Keratinocyte (primary cell): Measurements from ENCODE around the gene RABGAP1. TPM values are rescaled to one million over a fixed set of nuclear protein-coding genes. Genes with fewer than 3 reads are reported as not detected.

Source experiments
- DNase-seq: peaks from one replicate; pipeline ENCODE4 v3.0.0-alpha.2; 2011; ENCODE audit warnings: low read depth, missing footprints, low spot score
- FAIRE-seq: peaks from 2 replicates; lab custom pipeline; 2011; peaks lifted over from hg19 to GRCh38; lab: Jason Lieb, UNC
- H2AFZ ChIP-seq: 2 replicates; pipeline ENCODE4 v1.6.0; 2012; ENCODE audit warnings: low read length, control low read depth, inconsistent platforms; ENCODE audit not compliant: control insufficient read depth
- H3K27ac ChIP-seq: 2 replicates; pipeline ENCODE4 v1.5.1; 2011; ENCODE audit warnings: low read length; ENCODE audit not compliant: control insufficient read depth, insufficient read depth
- H3K27me3 ChIP-seq: 3 replicates; pipeline ENCODE4 v1.6.0; 2011; ENCODE audit warnings: low read length; ENCODE audit not compliant: control insufficient read depth, insufficient read depth; ENCODE audit errors: extremely low read depth
- H3K36me3 ChIP-seq, 2 experiments: 2 replicates in 1 of 2; 3 replicates in 1 of 2; pipeline ENCODE4 v1.5.1; 2011; ENCODE audit warnings: low read length in 2 of 2, mild to moderate bottlenecking in 1 of 2; ENCODE audit not compliant: control insufficient read depth in 2 of 2, insufficient read depth in 2 of 2; ENCODE audit errors: extremely low read depth in 1 of 2
- H3K4me1 ChIP-seq: 3 replicates; pipeline ENCODE4 v1.5.1; 2011; ENCODE audit warnings: low read length; ENCODE audit not compliant: control insufficient read depth, insufficient read depth; ENCODE audit errors: extremely low read depth
- H3K4me2 ChIP-seq: 3 replicates; pipeline ENCODE4 v1.6.0; 2011; ENCODE audit warnings: low read depth, low read length; ENCODE audit not compliant: control insufficient read depth, insufficient read depth; ENCODE audit errors: extremely low read depth
- H3K4me3 ChIP-seq, 3 experiments: fragments of 200-600 bp in 1 of 3; sonication (generic) in 1 of 3; 2 replicates in 2 of 3; 3 replicates in 1 of 3; pipeline ENCODE4 v1.5.1; 2011 to 2016; ENCODE audit warnings: low read length in 3 of 3, mild to moderate bottlenecking in 3 of 3, control low read depth in 2 of 3, inconsistent platforms in 1 of 3, low read depth in 1 of 3, mixed read lengths in 1 of 3, mixed run types in 1 of 3, moderate library complexity in 1 of 3; ENCODE audit not compliant: control insufficient read depth in 2 of 3, insufficient read depth in 2 of 3; ENCODE audit errors: extremely low read depth in 1 of 3
- H3K79me2 ChIP-seq: 2 replicates; pipeline ENCODE4 v1.6.0; 2012; ENCODE audit warnings: low read length; ENCODE audit not compliant: control insufficient read depth, insufficient read depth
- H3K9ac ChIP-seq: 3 replicates; pipeline ENCODE4 v1.6.0; 2011; ENCODE audit warnings: low read length; ENCODE audit not compliant: control insufficient read depth, insufficient read depth; ENCODE audit errors: extremely low read depth
- H3K9me1 ChIP-seq: 3 replicates; pipeline ENCODE4 v1.6.0; 2011; ENCODE audit warnings: low read length; ENCODE audit not compliant: control insufficient read depth, insufficient read depth; ENCODE audit errors: extremely low read depth
- H3K9me3 ChIP-seq: 2 replicates; pipeline ENCODE4 v1.5.1; 2012; ENCODE audit warnings: low read depth, low read length; ENCODE audit not compliant: control insufficient read depth
- H4K20me1 ChIP-seq: 3 replicates; pipeline ENCODE4 v1.6.0; 2011; ENCODE audit warnings: low read length; ENCODE audit not compliant: control insufficient read depth, insufficient read depth; ENCODE audit errors: extremely low read depth
- CTCF ChIP-seq, 3 experiments: IDR thresholded peaks in 1 of 3; conservative IDR thresholded peaks in 1 of 3; optimal IDR thresholded peaks in 1 of 3; 2 replicates in 2 of 3; 3 replicates in 1 of 3; pipeline versions ENCODE3 to v1.5.1; 2011; ENCODE audit warnings: low read length in 3 of 3, mild to moderate bottlenecking in 3 of 3, moderate library complexity in 2 of 3, control low read depth in 1 of 3, inconsistent platforms in 1 of 3; ENCODE audit not compliant: insufficient read depth in 2 of 3; ENCODE audit errors: extremely low read depth in 1 of 3
- EZH2 ChIP-seq: IDR thresholded peaks from one replicate; pipeline ENCODE4 v1.6.1; 2012; ENCODE audit warnings: inconsistent platforms, mild to moderate bottlenecking, low read length, moderate library complexity
- dilution Hi-C: fragments of 300-500 bp; cut with MboI; formaldehyde crosslinking; loops from one replicate; pipeline ENCODE4 v1.7.0; 2020; ENCODE audit warnings: low sequenced_read_pairs; ENCODE audit not compliant: extremely low pct_ligation_motif_present
- polyA plus RNA-seq, 5 experiments: library from polyadenylated mRNA; depleted of rRNA in 3 of 5; stranded (reverse) in 3 of 5; stranded (forward) in 1 of 5; unstranded in 1 of 5; fragments of >200 nt; gene quantifications; 1 replicate in 1 of 5; 2 replicates in 3 of 5; 3 replicates in 1 of 5; pipeline versions ENCODE4 v1.2.1 to v1.2.3, GENCODE V29; 2011 to 2012; ENCODE audit warnings: missing spikeins in 2 of 5, low read depth in 1 of 5, low replicate concordance in 1 of 5

Gene RABGAP1
- polyA plus RNA-seq, 1 donor (not counting 4 experiments of a cell fraction or from before 2014, with no cell fraction given), result 40.6 TPM

- dilution Hi-C loops, result no loop called here
- H3K36me3 ChIP-seq, result peaks cover 12 to 13% of the 10 kb centered on the region in 2 experiments
- TF ChIP-seq CTCF (optimal IDR thresholded peaks at IDR 0.05 in 1 of 3, IDR thresholded peaks at IDR 0.05 in 1 of 3, conservative IDR thresholded peaks at IDR 0.05 in 1 of 3; ENCODE audit: extremely low read depth in 1 of 3, insufficient read depth in 2 of 3, low read length in 3 of 3) (peak in 1 of 3 experiments; percentile 20), EZH2 (no peak)
Observed at GRCh38 chr9:123091459-123091858, 150.6 kb downstream of the RABGAP1 start.

GRCh38 chr9:123093141-123093540 is 152.3 kb downstream of the RABGAP1 start:
- H3K9me1 ChIP-seq, result no peaks in the 10 kb centered on the region
- H2AFZ ChIP-seq, result no peak overlapping the region
- dilution Hi-C loops, result no loop called here
- no peak overlapping the region for H3K4me2 ChIP-seq
- H3K9ac ChIP-seq, result no peak overlapping the region
- no peak overlapping the region for H3K27ac ChIP-seq
- no peaks in the 10 kb centered on the region for H3K27me3 ChIP-seq
- no peaks in the 10 kb centered on the region for H3K79me2 ChIP-seq
- peaks cover 15 to 18% of the 10 kb centered on the region in 2 experiments for H3K36me3 ChIP-seq
- no peaks in the 10 kb centered on the region for H3K9me3 ChIP-seq
- no peak overlapping the region for H3K4me3 ChIP-seq
- no peaks in the 10 kb centered on the region for H4K20me1 ChIP-seq
- DNase-seq, result no peak
- H3K4me1 ChIP-seq, result no peaks in the 10 kb centered on the region
- no peak for TF ChIP-seq CTCF (optimal IDR thresholded peaks at IDR 0.05 in 1 of 3, IDR thresholded peaks at IDR 0.05 in 1 of 3, conservative IDR thresholded peaks at IDR 0.05 in 1 of 3; ENCODE audit: extremely low read depth in 1 of 3, insufficient read depth in 2 of 3, low read length in 3 of 3)
- no peak for TF ChIP-seq EZH2
- FAIRE-seq, result no peak

More at GRCh38 chr9:123091459-123091858, 150.6 kb downstream of the RABGAP1 start:
- no peak for DNase-seq
- Histone ChIP-seq H3K9ac (no peak overlapping the region), H3K27ac (no peak overlapping the region), H2AFZ (no peak overlapping the region), H3K27me3 (no peaks in the 10 kb centered on the region), H3K9me1 (no peaks in the 10 kb centered on the region), H3K4me2 (no peak overlapping the region), H3K4me1 (no peaks in the 10 kb centered on the region), H3K79me2 (no peaks in the 10 kb centered on the region), H3K9me3 (no peaks in the 10 kb centered on the region), H4K20me1 (no peaks in the 10 kb centered on the region), H3K4me3 (no peak overlapping the region)
- no peak for FAIRE-seq
